ENCODE measurements around the gene THBS2.
"Not testable (repeated sequence)": the region's sequence is repeated elsewhere in the genome, so short reads cannot be mapped to it uniquely, and the experiment has no call there.

The THBS2 gene

DNA sequence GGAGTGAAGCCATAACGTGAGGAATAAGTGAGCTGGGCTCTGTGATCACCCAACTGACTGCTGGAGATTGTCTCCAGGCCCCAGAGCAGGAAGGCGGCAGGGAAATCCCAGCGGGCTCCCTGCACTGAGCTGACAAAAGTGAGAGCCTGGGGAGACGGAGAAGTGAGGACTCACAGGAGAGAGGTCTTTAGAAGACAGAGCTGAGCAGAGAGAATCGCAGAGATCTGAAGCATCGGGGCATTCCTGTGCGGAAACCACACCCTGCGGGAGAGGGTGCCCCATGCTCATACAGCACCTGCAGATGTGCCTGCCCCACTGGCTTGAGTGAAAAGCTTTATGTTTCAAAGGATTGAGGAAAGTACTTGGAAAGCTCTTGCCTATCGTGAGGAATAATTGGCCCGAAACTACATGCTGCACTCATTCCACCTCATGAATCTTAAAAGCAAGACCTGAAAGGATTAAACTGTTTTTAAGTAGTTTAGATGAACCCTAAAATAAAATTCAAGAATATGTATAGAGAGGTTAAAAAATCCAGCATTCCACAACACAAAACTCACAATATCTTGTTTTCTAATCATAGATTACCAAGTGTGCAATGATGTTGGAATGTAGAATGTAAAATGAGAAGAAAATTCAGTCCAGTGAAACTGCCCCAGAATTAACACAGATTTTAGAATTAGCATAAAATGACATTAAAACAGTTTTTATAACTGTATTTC is 17.7 kb upstream of the THBS2 start:
- no peak for DNase-seq

DNA sequence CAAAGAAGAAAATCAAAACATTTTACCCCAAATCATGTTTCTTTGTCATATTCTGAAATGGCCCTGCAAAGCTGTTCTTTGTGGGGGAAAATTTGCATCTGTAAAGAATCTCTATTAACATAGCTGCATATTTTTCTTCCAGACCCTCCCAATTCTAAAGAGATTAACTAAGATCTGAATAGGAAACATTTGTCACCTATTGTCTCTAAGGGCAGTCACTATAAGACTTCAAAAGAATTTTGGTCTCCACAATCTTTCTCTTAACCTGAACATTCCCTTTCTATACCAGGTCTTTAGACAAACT is 16.4 kb upstream of the THBS2 start:
- DNase-seq: not testable (repeated sequence)

DNA sequence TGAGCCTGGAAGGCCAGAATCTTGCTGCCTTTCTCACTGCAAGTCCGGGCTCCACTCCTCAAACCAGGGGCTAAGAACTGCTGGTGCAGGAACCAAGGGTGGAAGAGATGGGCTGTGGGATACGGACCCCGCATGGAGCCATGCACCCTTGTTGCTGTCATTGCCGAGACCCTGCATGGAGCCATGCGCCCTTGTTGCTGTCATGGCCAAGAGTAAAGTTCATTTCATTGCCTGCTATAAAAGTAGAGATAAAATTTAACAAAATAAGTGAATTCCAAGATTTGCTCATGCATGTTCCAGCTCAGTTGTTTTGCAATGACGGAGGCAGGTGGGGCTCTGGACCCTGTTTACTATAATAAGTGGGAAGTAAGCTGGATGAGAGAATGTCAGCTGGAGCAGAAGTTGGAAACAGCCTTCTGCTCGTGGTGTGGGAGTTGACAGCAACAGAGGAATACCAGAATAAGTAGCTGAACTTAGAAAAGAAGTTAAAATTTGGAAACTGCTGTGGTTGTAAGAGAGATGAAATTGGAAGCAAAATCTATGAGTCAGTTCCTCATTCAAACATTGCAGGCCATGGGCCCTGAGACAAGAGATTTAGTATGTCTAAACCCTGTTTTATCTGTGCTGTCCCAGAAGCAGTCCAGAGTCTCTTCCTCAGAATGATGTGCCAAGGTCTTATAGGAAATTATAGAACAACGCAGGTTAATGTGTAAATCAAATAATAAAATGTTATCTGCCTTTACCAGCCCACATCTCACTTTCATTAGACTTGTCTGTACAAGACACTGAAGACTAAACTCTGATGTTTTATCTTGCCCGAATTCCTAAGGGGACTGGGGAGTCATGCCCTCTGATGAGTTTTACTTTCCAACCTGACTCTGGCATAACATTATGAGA is 15.8 kb upstream of the THBS2 start:
- no peak for DNase-seq

- no peak for DNase-seq
These were observed 14.6 kb upstream of the THBS2 start for GRCh38 chr6:169268276-169268675.

GRCh38 chr6:169266746-169267591 is 13.3 kb upstream of the THBS2 start:
- no peak for DNase-seq

DNA sequence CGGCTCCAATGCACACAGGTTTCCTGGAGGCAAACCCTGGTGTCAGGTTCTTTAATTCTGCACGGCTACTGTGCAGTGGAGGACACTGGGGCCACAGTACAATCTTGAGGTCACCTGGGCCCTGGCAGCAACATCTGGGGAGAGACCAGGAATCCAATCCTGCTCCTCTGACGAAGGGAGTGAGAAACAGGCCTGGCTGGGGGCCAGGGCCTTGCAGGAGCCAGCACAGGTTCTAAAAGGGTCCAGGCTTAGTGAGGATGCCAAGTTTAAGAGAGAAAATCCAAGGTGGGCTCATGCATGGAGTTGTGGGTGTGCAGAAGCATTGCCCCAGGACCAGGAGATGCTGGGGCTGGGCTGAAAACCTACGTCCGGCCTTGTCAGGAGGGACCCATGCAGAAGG is 12.6 kb upstream of the THBS2 start:
- DNase-seq: no peak

DNA sequence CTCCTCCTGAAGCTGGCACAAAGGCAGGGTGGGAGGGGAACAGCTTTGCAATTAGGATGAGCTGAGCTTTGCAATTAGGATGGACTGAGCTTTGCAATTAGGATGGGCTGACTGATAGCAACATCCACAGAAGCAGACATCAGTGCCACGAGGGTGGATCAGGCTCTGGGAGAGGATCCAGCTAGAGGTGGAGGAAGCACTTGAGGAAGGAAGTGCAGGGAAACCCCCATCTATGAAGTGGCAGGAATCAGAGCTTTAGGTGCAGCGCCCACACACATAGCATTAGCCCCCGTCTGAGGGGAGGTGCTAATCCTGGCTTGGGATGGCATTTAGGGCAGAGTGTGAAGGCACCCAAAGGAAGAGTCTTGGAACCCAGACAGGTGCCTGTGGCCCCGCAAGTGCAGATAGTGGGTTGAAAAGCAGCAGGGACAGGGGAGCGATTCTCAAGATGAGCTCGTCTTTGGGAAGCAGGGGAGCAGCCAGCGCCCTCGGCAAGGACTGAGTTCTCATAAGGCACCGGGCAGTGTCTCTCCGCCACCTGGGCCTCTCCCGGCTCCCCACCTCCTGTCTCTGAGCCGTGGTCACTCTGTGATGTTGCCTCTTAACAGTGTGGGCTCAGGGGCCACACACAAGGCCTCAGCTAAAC is 12.0 kb upstream of the THBS2 start:
- DNase-seq: no peak

DNA sequence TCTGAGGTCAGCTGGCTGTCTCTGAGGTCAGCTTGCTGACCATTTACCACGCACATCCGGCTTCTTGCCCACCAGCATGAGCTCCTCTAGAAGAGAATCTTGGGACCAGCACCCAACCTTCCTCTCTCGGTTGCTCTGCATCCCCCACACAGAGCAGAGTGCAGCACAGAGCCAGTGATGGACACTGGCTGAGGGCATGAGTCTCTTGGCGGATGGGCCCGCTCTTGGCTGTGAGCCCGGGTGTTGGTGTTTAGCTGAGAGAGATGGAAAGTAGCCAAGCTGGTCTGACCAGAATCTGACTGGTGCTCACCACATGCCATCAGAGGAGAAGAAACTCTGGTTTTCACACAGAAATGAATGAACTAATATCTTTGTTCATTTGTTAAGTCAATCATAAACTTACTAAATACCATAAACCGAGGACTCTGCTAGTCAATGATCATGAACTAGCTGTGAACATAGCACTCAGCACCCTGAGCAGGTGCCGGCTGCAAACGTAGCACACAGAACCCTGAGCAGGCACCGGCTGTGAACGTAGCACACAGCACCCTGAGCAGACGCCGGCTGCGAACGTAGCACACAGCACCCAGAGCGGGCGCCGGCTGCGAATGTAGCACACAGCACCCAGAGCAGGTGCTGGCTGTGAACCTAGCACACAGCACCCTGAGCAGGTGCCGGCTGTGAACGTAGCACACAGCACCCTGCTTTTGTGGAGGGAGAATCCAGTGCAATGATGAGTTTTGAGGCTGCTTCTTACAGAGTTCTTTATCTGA is 10.4 kb upstream of the THBS2 start:
- no peak for DNase-seq

GRCh38 chr6:169263374-169263773 is 9.7 kb upstream of the THBS2 start:
- DNase-seq: no peak

GRCh38 chr6:169262602-169263001 is 9.0 kb upstream of the THBS2 start:
- not testable (repeated sequence) for DNase-seq

DNA sequence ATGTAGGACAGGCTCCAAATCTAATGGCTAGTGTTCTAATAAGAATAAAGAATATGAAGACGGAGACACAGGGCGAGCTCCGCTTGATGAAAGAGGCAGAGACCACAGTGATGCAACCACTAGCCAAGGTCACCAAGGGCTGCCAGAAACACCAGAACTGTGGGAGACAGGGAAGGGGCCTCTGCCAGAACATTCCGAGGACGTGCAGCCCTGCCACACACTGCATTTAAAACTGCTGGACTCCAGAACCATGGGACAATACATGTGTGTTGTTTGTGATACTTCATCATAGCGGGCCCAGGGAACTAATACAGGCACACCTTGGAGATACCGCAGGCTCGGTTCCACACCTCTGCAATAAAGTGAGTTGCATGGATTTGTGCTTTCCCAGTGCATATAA is 2.9 kb upstream of the THBS2 start:
- DNase-seq: no peak

DNA sequence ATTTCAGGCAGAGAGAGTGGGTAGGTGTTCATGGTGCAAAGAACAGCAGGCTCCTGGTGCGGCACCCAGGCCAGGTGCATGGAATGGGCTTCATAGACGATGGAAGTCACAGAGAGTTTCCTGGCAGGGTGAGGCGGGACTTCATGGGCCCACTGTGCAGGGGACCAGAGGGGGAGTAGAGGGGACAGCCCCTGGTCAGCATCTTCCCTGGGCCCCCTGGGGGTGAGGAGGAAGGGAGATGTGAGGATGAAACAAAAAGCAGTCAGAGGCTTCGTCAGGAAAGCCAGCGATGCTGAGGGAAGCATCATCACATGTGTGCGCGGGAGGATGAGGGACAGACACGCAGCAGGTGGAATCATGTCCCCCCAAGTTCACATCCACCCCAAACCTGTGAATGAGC is 2.4 kb upstream of the THBS2 start:
- no peak for DNase-seq

DNA sequence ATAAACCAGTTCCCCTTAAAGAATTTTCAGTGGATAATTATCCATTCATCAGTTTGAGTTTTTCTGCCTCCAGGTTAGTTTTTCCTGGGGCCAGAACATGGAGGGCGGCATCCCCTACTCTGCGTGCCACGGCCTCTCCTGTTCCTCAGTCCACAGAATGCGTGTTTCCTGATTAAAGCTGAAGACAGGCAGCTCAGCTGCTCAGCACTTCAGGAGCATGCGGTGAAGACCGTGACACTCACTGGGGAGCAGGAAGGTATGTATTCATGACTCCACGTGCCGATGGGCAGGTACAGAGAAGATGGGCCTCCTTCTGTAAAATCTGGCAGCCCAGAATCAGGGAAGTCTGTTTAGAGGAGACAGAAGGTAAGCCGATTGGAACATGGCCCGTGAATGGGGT is 2.0 kb upstream of the THBS2 start:
- no peak for DNase-seq

GRCh38 chr6:169254456-169255316 is 1.0 kb upstream of the THBS2 start:
- DNase-seq: no peak

DNA sequence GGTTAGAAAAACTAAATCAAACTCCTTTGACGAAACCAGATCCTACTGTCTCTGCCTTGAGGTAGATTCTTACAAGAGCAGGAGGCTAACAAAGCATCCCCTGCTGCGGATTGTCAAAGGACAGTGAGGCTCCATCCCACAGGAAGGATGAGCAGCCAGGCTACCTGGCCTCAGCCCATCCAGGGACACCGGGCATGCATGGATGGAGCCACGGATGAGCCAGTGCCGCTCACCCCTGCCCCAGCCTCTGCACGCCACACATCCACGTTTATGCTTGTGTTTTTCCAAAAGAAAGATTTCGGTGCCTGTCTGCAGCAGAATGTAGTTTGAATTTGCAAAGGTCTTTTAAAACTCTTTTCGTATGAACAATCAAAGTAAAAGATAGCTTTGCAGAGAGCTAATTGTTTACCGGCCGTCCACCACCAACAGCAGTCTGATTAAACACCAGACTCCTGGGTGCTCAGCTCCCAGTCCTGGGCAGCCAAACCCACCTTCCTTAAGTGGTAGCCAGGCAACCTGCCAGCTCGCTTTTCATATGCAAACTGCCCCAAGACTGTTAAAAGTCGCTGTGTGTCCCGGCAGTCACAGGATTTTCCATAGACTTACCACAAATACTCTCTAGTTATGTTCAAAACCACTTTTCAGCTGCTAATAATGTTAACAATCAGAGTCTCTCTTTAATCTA is 999 bp downstream of the THBS2 start:
- DNase-seq: no peak

- no peak for DNase-seq
These were observed 1.7 kb downstream of the THBS2 start for GRCh38 chr6:169251822-169252504.

- DNase-seq: no peak
These were observed 2.3 kb downstream of the THBS2 start for GRCh38 chr6:169251371-169251802.

DNA sequence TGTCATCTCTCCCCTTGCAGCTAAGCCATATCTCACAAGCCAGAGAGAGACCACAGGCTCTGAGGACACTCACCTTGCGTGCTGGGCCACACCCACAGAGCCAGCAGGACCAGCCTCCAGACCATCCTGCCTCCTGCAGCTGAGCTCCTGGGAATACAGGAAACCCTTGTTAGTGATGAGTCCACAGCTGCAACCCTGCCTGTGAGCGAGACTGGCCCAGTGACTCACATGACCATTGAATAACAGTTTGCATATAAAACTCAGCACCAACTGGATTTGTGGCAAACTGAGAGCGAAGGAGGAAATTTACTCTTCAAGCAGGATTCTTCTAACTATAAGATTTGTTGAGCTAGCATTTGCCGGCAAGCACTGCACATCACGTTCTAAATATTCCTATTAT is 3.0 kb downstream of the THBS2 start:
- DNase-seq: no peak

- DNase-seq: no peak
These were observed 4.6 kb downstream of the THBS2 start for GRCh38 chr6:169249057-169249456.

- no peak for DNase-seq
These were observed 5.1 kb downstream of the THBS2 start for GRCh38 chr6:169248521-169248971.

Data from SHP77 treated with DMSO at 0.1 percent for 48 hours (cell line).